ENCODE results near the gene GPR183. TPM values are rescaled to one million over a fixed set of nuclear protein-coding genes. Genes with fewer than 3 reads are reported as not detected.

Gene GPR183
- total RNA-seq, 1 donor = 0.36 TPM

DNA sequence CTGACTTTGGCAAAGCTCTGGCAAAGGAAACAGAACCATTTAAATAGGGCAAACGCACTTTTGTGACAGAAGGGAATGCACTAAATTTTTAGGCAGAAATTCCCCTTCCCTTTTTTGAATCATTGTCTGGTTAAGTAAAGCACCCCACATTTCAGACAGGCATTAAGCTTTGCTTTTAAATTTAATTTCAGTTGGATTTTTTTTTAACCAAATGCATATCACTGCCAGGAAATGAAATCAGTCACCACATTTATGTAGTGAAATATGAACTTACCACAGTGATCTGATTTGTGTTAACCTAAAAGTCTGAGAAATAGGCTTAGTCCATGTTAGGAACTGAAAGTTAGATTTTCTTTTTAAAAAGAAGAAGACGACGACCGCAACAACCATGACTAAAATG, 10.8 kb downstream of the GPR183 start:
- peak overlapping the region; percentile 51 for H3K27ac ChIP-seq (ENCODE audit: low read depth, low read length)
- DNase-seq (ENCODE audit: insufficient read length, low spot score, missing footprints) = no peak
- no peaks in the 10 kb centered on the region for H4K20me1 ChIP-seq (ENCODE audit: insufficient read depth, low read length)
- H3K4me1 ChIP-seq (ENCODE audit: insufficient read depth, low read length) = peaks cover 16% of the 10 kb centered on the region
- no peaks in the 10 kb centered on the region for H3K27me3 ChIP-seq (ENCODE audit: insufficient read depth, low read length)
- H3K79me2 ChIP-seq (ENCODE audit: insufficient read depth, low read length) = peaks cover 3% of the 10 kb centered on the region
- H3K4me3 ChIP-seq (ENCODE audit: insufficient read depth, low read length) = no peak overlapping the region
- H3K9me3 ChIP-seq (ENCODE audit: low read depth, low read length) = no peaks in the 10 kb centered on the region
- peak overlapping the region; percentile 34 for H3K4me2 ChIP-seq (ENCODE audit: insufficient read depth, low read length)
- H3K36me3 ChIP-seq (ENCODE audit: insufficient read depth, low read length) = no peaks in the 10 kb centered on the region
- H2AFZ ChIP-seq (ENCODE audit: low read length) = no peak overlapping the region
- TF ChIP-seq CTCF (IDR thresholded peaks at IDR 0.05; ENCODE audit: extremely low read depth, low read depth, low read length) = no peak

GRCh38 chr13:99295488-99296252, 11.5 kb downstream of the GPR183 start:
- peaks cover 16% of the 10 kb centered on the region for H3K4me1 ChIP-seq (ENCODE audit: insufficient read depth, low read length)
- no peak overlapping the region for H3K4me3 ChIP-seq (ENCODE audit: insufficient read depth, low read length)
- H3K27ac ChIP-seq (ENCODE audit: low read depth, low read length) = peak overlapping the region; percentile 51
- H3K4me2 ChIP-seq (ENCODE audit: insufficient read depth, low read length) = peak overlapping the region; percentile 34
- H3K79me2 ChIP-seq (ENCODE audit: insufficient read depth, low read length) = peaks cover 3% of the 10 kb centered on the region
- DNase-seq (ENCODE audit: insufficient read length, low spot score, missing footprints) = no peak
- no peak for TF ChIP-seq CTCF (IDR thresholded peaks at IDR 0.05; ENCODE audit: extremely low read depth, low read depth, low read length)
- no peaks in the 10 kb centered on the region for H4K20me1 ChIP-seq (ENCODE audit: insufficient read depth, low read length)
- no peaks in the 10 kb centered on the region for H3K9me3 ChIP-seq (ENCODE audit: low read depth, low read length)
- no peak overlapping the region for H2AFZ ChIP-seq (ENCODE audit: low read length)
- no peaks in the 10 kb centered on the region for H3K36me3 ChIP-seq (ENCODE audit: insufficient read depth, low read length)
- H3K27me3 ChIP-seq (ENCODE audit: insufficient read depth, low read length) = no peaks in the 10 kb centered on the region

GRCh38 chr13:99294958-99295357, 12.2 kb downstream of the GPR183 start:
- H4K20me1 ChIP-seq (ENCODE audit: insufficient read depth, low read length) = no peaks in the 10 kb centered on the region

More at GRCh38 chr13:99294958-99295357, 12.2 kb downstream of the GPR183 start:
- Histone ChIP-seq H3K4me2 (ENCODE audit: insufficient read depth, low read length) (no peak overlapping the region), H3K4me3 (ENCODE audit: insufficient read depth, low read length) (no peak overlapping the region), H3K36me3 (ENCODE audit: insufficient read depth, low read length) (no peaks in the 10 kb centered on the region), H3K79me2 (ENCODE audit: insufficient read depth, low read length) (peaks cover 2% of the 10 kb centered on the region), H3K9me3 (ENCODE audit: low read depth, low read length) (no peaks in the 10 kb centered on the region), H3K27ac (ENCODE audit: low read depth, low read length) (no peak overlapping the region), H3K27me3 (ENCODE audit: insufficient read depth, low read length) (no peaks in the 10 kb centered on the region), H3K4me1 (ENCODE audit: insufficient read depth, low read length) (peaks cover 16% of the 10 kb centered on the region), H2AFZ (ENCODE audit: low read length) (no peak overlapping the region)
- TF ChIP-seq CTCF (IDR thresholded peaks at IDR 0.05; ENCODE audit: extremely low read depth, low read depth, low read length) = no peak
- no peak for DNase-seq (ENCODE audit: insufficient read length, low spot score, missing footprints)
